Central memory CD8-positive, alpha-beta T cell (primary cell): ENCODE data around the gene TMEM182.

Experiments used
- ATAC-seq: fragments of 150-1000 bp; cut with Tn5 transposase; replicated peaks from 2 replicates; pipeline ENCODE4 v1.10.0; 2022; ENCODE audit warnings: mild to moderate bottlenecking, moderate FRiP score, moderate number of reproducible peaks; ENCODE audit not compliant: poor library complexity, severe bottlenecking; ENCODE audit errors: extremely low read depth
- DNase-seq, 2 donors: peaks; one replicate each; pipeline ENCODE4 v3.0.0; 2021; ENCODE audit warnings: low spot score in 2 of 2
- H3K27ac Mint-ChIP-seq: one replicate; pipeline ENCODE4 v1.8.0; 2022; ENCODE audit warnings: low read depth, mild to moderate bottlenecking, moderate library complexity, mixed read lengths
- H3K27me3 Mint-ChIP-seq: one replicate; pipeline ENCODE4 v1.8.0; 2022; ENCODE audit warnings: mixed read lengths
- H3K36me3 Mint-ChIP-seq: one replicate; pipeline ENCODE4 v1.8.0; 2022; ENCODE audit warnings: mild to moderate bottlenecking, moderate library complexity, mixed read lengths; ENCODE audit not compliant: insufficient read depth
- H3K4me1 Mint-ChIP-seq: one replicate; pipeline ENCODE4 v1.8.0; 2022; ENCODE audit warnings: mixed read lengths
- H3K4me3 Mint-ChIP-seq: one replicate; pipeline ENCODE4 v1.8.0; 2022; ENCODE audit warnings: mild to moderate bottlenecking, moderate library complexity, mixed read lengths
- H3K9me3 Mint-ChIP-seq: one replicate; pipeline ENCODE4 v1.8.0; 2022; ENCODE audit warnings: mixed read lengths

Gene TMEM182

DNA sequence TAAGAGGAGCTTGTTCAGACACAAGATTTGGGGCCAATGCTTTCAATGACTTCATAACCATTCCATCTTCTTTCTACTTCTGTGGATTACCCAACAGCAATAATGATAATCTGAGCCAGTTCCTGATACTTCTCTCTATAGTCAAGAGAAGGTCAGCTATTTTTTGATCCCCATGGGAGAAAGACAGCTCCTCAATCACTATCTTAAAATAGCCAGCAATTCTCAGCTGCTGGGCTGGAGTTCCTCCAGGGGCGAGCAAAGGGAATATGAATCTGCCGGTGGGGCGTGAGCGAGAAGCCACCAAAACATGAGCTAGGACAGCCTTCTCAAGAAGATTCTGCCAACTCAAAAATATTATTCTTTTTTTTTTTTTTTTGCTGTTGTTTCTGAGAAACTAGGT, at the start of gene TMEM182:
TSS of gene TMEM182 (plus strand) at position 269 of the 400 bp plus-strand sequence. CDS start 187 bp downstream, outside the sequence.
- H3K4me3 Mint-ChIP-seq: no peak within 1 kb of the TSS
- ATAC-seq (no peak), DNase-seq (no peak)
- H3K36me3 Mint-ChIP-seq: no peaks in the 10 kb centered on the region
- no peak within 1 kb of the TSS for H3K27ac Mint-ChIP-seq
- H3K4me1 Mint-ChIP-seq: peaks cover 5% of the 10 kb centered on the region
- no peaks in the 10 kb centered on the region for H3K27me3 Mint-ChIP-seq
- no peaks in the 10 kb centered on the region for H3K9me3 Mint-ChIP-seq

DNA sequence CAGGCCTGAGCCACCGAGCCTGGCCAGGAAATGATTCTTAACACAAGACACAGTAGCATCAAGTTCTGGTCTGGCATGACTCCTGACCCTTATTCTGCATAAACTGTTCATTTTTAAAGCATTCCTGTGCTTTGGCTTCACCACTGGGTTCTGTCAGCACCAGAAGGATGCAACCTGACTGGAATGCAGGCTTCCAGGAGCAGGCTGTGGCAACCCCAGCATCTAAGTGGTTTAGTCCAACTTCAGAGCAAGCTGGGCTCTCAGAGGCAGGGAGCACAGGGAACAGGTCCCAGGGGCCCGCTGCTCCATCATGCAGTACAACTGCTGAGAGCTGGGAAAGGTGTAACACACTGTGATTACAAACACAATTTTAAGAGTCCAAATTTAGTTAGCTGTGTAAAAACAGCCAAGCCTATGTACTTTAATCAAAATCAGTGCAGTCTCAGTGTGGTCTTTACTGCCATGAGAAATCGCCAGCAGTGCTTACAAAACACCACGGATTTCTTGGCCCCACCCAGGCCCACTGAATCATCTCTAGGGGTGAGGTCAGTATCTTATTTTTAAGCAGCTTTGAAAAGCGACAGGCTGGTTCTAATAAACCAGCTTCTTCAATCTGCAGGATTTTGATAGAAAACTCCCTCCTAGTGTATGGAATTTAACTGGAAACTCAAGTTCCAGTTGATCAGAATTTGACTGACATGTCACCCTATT, 44.4 kb upstream of the TMEM182 start:
- Mint-ChIP-seq H3K27ac (no peak overlapping the region), H3K9me3 (no peaks in the 10 kb centered on the region), H3K36me3 (peaks cover 16% of the 10 kb centered on the region), H3K27me3 (no peaks in the 10 kb centered on the region), H3K4me1 (no peaks in the 10 kb centered on the region), H3K4me3 (no peak overlapping the region)
- DNase-seq (no peak), ATAC-seq (no peak)

DNA sequence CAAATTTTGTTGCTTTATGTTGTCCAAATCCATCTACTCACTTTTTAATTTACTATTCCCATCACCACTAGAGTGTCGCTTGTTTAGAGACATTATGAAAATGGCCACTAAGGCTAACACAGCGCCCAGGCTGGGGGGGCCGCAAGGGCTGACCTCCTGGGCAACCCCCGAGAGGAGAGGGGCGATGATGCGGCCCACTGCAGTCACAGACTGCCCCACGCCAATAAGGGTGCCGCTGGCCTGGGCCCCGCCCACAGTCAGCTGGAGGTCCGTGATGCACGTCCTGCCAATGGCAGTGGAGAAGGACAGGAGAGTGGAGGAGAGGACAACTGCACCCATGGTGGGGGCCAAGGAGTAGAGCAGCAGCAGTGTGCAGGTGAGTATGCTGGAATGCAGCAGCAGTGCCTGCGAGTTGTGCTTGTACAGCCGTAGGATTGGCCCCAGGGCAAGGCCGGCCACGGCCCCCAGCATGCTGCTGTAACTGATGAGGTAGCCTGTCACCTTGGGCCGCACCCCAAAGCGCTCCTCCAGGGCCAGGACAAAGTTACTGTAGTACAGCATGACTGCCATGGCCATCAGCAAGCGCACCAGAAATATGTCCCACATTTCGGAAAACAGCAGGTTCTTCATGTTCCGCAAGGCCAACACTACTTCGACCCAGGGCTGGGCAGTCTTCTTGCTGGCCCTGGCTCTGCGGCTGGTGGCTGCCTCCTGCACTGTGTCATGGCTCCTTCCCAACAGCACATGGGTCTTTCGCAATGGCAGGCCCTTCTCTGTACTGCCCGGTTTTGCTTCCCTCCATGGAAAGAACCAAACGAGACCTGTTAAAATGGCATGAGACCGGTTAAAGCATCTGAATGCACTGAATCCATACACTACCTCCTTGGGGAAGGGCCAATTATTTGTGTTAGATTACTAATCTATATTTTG, 43.2 kb upstream of the TMEM182 start:
- H3K36me3 Mint-ChIP-seq: peaks cover 24% of the 10 kb centered on the region
- no peak overlapping the region for H3K27ac Mint-ChIP-seq
- no peak for DNase-seq
- H3K4me1 Mint-ChIP-seq: no peaks in the 10 kb centered on the region
- no peaks in the 10 kb centered on the region for H3K9me3 Mint-ChIP-seq
- no peaks in the 10 kb centered on the region for H3K27me3 Mint-ChIP-seq
- no peak overlapping the region for H3K4me3 Mint-ChIP-seq
- no peak for ATAC-seq

DNA sequence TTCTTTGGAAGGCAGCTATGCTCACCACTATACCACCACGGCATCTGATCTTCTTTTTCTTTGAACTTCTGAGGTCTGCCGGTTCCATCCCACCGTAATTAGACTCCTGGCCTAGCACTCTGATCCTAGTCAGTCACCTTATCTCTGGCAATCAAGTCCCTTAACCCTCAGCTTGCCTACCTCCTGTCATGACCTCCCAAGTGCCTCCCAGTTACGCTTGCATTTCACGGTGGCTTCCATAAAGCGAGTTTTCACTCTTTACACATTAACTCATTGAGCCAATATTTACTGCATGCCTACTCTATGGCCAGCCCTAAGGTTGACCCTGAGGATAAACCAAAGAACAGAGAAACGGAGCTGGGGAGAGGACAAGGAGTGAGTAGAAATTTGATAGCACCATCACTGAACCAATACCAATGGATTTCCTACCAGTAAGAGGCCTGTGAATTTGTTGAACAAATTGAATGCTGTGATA, 37.8 kb upstream of the TMEM182 start:
- Mint-ChIP-seq H3K4me3 (no peak overlapping the region), H3K27ac (no peak overlapping the region), H3K9me3 (no peaks in the 10 kb centered on the region), H3K27me3 (no peaks in the 10 kb centered on the region), H3K4me1 (no peaks in the 10 kb centered on the region), H3K36me3 (peaks cover 37% of the 10 kb centered on the region)
- DNase-seq (no peak), ATAC-seq (no peak)

DNA sequence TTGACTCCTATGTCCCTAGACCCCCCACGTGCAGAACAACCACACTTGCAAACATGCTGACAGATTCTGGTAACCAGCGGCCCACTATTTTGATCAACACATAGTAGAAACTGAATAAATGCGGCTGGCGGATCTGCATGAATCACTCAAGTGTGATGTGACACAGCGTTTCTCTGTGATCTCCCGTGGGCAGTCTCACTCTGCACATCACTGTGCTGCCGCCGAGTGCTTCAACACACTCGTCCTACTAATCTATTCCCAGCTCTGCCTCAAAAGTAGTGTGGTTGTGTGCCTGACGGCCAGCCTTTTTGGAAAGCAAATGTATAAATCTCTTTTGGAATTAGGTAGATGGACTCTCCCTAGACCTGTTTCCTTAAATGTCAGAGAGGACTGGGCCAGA, 37.3 kb upstream of the TMEM182 start:
- no peaks in the 10 kb centered on the region for H3K27me3 Mint-ChIP-seq
- H3K4me1 Mint-ChIP-seq: no peaks in the 10 kb centered on the region
- H3K27ac Mint-ChIP-seq: no peak overlapping the region
- DNase-seq: no peak
- H3K4me3 Mint-ChIP-seq: no peak overlapping the region
- H3K9me3 Mint-ChIP-seq: no peaks in the 10 kb centered on the region
- peaks cover 37% of the 10 kb centered on the region for H3K36me3 Mint-ChIP-seq
- no peak for ATAC-seq

DNA sequence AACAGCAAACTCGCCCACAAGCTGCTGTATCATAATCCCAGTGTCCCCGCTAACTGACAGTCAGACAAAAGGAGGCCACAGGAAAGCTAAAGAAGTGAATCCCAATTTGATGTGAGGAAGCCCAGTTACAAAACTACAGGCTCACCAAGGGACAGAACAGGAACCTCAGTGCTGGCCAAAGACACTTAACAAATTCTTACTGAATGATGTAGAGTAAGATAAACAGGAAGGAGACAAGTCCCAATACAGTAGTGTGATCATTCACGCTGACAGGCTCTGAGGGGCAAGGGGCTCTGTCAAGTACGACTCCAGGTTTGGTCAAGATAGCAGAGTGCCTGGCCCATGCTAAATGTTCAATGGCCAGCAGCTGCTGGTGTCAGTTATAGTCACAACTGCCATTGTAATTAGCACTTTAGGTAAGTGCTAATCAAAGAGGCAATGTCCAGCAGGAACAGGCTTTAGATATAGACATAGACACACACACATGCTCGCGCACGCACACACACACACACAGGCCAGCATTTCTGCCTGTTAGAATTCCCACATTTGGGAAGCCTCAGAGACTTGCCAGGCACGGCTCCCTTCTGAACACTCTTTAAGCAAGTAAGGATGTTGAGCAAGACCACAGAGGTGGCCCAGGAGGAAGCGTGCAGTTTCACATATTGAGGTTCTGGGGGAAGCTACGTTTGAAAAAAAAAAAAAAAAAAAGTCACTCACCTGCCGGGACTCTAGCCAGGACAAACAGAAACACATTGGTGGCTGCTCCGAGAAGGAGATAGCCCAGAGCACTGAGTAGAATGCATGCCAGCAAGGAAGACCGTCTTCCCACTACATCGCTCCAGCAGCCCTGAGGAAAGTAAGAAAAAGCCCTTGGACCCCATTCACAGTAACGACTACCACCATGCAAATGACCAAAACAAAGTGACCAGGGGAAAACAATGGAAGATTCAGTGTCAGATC, 35.4 kb upstream of the TMEM182 start:
- no peak for ATAC-seq
- Mint-ChIP-seq H3K9me3 (no peaks in the 10 kb centered on the region), H3K4me3 (no peak overlapping the region), H3K36me3 (peaks cover 43% of the 10 kb centered on the region), H3K27me3 (no peaks in the 10 kb centered on the region), H3K4me1 (no peaks in the 10 kb centered on the region), H3K27ac (no peak overlapping the region)
- DNase-seq: no peak

DNA sequence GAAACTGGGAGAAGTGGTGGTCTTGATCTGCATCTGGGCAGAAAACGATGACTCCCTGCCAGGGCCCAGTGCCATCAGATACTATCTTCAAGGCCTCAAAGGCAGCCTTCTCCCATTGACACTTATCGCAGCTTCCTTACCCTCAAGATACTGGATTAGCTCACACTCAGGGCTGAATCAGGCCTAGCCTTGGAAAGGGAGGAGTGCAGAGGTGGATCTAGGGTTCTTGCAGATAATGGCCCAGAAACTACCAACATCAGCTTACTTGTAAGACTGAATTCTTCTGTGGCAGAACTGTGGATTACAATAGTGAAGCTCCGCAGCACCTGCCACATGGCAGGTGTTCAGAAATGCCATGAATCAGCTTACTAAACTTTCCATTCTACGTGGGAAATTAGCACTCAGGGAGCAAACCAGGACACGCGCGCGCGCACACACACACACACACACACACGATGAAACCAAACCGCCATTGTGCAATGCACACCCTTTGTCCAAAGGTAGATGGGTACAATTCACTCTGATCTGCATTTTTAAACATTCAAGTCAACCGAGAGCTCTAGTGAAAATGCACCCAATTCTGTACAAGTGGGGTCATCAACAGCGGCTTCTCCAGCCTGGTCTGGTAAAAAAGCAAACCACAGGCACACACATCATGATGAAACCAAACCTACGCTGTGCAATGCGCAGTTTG, 26.3 kb upstream of the TMEM182 start:
- DNase-seq (no peak), ATAC-seq (no peak)
- Mint-ChIP-seq H3K9me3 (no peaks in the 10 kb centered on the region), H3K4me1 (peaks cover 37% of the 10 kb centered on the region), H3K4me3 (peak overlapping the region; percentile 94), H3K36me3 (peaks cover 22% of the 10 kb centered on the region), H3K27ac (peak overlapping the region; percentile 92), H3K27me3 (no peaks in the 10 kb centered on the region)

DNA sequence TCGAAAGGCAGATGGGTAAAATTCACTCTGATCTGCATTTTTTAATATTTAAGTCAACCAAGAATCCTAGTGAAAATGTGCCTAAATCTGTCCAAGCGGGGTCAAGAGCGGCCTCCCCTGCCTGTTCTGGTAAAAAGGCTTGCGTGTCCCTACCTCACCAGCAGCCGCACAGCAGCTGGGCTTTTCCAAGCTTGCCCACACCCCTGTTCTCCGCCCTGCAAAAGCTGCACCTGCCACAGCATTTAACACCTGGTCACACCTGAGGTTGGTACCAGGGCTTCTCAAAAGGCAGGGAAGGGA, 25.8 kb upstream of the TMEM182 start:
- Mint-ChIP-seq H3K4me3 (peak overlapping the region; percentile 94), H3K4me1 (peaks cover 37% of the 10 kb centered on the region), H3K9me3 (no peaks in the 10 kb centered on the region), H3K27ac (peak overlapping the region; percentile 92), H3K27me3 (no peaks in the 10 kb centered on the region), H3K36me3 (peaks cover 17% of the 10 kb centered on the region)
- DNase-seq (no peak), ATAC-seq (no peak)

GRCh38 chr2:102736410-102737409, 25.1 kb upstream of the TMEM182 start:
- Mint-ChIP-seq H3K4me1 (peaks cover 37% of the 10 kb centered on the region), H3K4me3 (peak overlapping the region; percentile 94)

DNA sequence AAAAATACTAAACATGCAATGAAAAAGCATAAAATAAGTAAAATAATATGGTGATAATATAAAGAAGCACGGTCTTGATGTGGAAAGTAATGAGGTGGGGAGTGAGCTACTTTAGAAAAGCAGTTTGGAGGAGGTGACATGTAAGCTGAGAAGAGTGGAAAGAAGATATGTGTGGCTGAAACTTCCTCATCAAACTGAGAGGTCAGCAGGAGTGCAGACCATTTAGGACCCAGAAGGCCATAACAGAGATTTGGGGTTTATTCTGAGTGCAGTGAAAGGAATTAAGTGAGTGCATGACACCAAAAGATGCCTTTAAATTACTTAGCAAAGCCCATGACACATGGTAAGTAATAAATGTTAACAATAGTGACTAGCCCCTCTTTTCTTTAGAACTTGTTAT, 24.4 kb upstream of the TMEM182 start:
- H3K4me1 Mint-ChIP-seq: peaks cover 37% of the 10 kb centered on the region
- H3K4me3 Mint-ChIP-seq: peak overlapping the region; percentile 94
- H3K27ac Mint-ChIP-seq: peak overlapping the region; percentile 13
- peaks cover 11% of the 10 kb centered on the region for H3K36me3 Mint-ChIP-seq
- no peaks in the 10 kb centered on the region for H3K27me3 Mint-ChIP-seq
- DNase-seq: no peak
- ATAC-seq: no peak
- no peaks in the 10 kb centered on the region for H3K9me3 Mint-ChIP-seq

More at GRCh38 chr2:102736410-102737409, 25.1 kb upstream of the TMEM182 start:
- peaks cover 12% of the 10 kb centered on the region for H3K36me3 Mint-ChIP-seq
- peak overlapping the region; percentile 92 for H3K27ac Mint-ChIP-seq
- peak; percentile 84 for ATAC-seq
- no peaks in the 10 kb centered on the region for H3K27me3 Mint-ChIP-seq
- no peaks in the 10 kb centered on the region for H3K9me3 Mint-ChIP-seq
- peak; percentile 63 to 76 for DNase-seq

DNA sequence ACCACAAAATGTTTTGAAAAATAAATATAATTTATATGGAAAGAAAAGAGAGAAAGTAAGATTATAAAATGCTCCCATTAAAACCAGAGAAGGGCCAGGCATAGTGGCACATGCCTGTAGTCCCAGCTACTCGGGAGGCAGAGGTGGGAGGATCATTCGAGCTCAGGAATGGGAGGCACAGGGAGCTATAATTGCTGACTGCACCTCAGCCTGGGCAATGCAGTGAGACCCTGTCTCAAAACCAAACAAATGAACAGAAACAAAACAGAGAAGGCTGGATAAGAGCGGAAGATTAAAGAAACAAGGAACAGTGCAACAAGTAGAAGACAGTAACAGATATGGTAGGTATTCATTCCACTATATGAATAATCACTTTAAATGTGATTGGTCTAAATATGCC, 18.6 kb upstream of the TMEM182 start:
- no peaks in the 10 kb centered on the region for H3K9me3 Mint-ChIP-seq
- ATAC-seq (no peak), DNase-seq (no peak)
- peaks cover 1% of the 10 kb centered on the region for H3K36me3 Mint-ChIP-seq
- H3K27ac Mint-ChIP-seq: no peak overlapping the region
- no peak overlapping the region for H3K4me3 Mint-ChIP-seq
- H3K27me3 Mint-ChIP-seq: no peaks in the 10 kb centered on the region
- H3K4me1 Mint-ChIP-seq: peaks cover 6% of the 10 kb centered on the region
